ENCODE results near the gene PARD3.

GRCh38 chr10:34249634-34250033, 565.5 kb downstream of the PARD3 start:
- no peak for TF ChIP-seq KAT7 (CRISPR knock-in tag; IDR thresholded peaks at IDR 0.05; ENCODE audit: borderline replicate concordance)
- no peak for TF ChIP-seq CTCF (IDR thresholded peaks at IDR 0.05)
- TF ChIP-seq USF2 (CRISPR knock-in tag; IDR thresholded peaks at IDR 0.05) = no peak
- no peak for TF ChIP-seq STAT6 (CRISPR knock-in tag; conservative IDR thresholded peaks at IDR 0.05; ENCODE audit: low read depth)
- no peak for TF ChIP-seq ATF2 (CRISPR knock-in tag; IDR thresholded peaks at IDR 0.05; ENCODE audit: borderline replicate concordance, low read depth)
